ENCODE results near the gene KDSR.
"Not testable (repeated sequence)": the region's sequence is repeated elsewhere in the genome, so short reads cannot be mapped to it uniquely, and the experiment has no call there.

KDSR gene

GRCh38 chr18:63378919-63379638 lies 12.1 kb upstream of the KDSR start:
- no peaks in the 10 kb centered on the region for H3K27me3 Mint-ChIP-seq
- no peak overlapping the region for H3K4me3 Mint-ChIP-seq
- H3K27ac Mint-ChIP-seq, result no peak overlapping the region
- DNase-seq (no peak), ATAC-seq (replicated peaks) (no peak)
- H3K36me3 Mint-ChIP-seq, result peaks cover 13 to 37% of the 10 kb centered on the region in 2 donors
- H3K4me1 Mint-ChIP-seq, result peaks cover 7 to 12% of the 10 kb centered on the region in 2 donors
- H3K9me3 Mint-ChIP-seq, result peaks cover 1 to 19% of the 10 kb centered on the region in 2 donors

DNA sequence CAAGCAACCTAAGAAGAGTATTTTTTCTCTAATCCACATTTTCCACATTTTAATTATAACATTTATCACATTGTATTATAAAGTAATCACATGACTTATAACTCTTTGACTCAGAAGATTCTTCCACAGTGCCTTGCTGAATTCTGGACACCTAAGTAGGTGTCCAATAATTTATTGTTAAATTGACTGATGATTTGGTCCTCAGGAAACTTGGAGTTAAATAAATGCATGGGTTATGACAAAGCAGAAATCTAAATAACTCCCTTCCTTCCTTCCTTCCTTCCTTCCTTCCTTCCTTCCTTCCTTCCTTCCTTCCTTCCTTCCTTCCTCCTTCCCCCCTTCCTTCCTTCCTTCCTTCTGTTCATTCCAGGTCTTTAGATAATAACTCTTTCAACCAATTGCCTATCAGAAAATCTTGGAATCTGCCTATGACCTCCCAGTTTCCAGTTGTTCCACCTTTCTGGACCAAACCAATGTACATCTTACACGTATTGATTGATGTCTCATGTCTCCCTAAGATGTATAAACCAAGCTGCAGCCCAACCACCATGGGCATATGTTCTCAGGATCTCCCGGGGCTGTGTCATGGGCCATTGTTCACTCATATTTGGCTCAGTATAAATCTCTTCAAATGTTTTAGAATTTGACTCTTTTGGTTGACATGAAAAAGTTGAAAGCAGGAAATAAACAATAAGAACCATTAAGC lies 10.4 kb upstream of the KDSR start:
- H3K9me3 Mint-ChIP-seq, result peaks cover 0 to 7% of the 10 kb centered on the region in 2 donors
- no peaks in the 10 kb centered on the region for H3K27me3 Mint-ChIP-seq
- peaks cover 7 to 12% of the 10 kb centered on the region in 2 donors for H3K4me1 Mint-ChIP-seq
- H3K27ac Mint-ChIP-seq, result no peak overlapping the region
- H3K4me3 Mint-ChIP-seq, result no peak overlapping the region
- peaks cover 0 to 22% of the 10 kb centered on the region in 2 donors for H3K36me3 Mint-ChIP-seq
- DNase-seq, result no peak
- no peak for ATAC-seq (replicated peaks)

GRCh38 chr18:63376538-63376937 lies 9.5 kb upstream of the KDSR start:
- no peak for DNase-seq
- Mint-ChIP-seq H3K9me3 (peaks cover 0 to 7% of the 10 kb centered on the region in 2 donors), H3K27me3 (no peaks in the 10 kb centered on the region), H3K27ac (no peak overlapping the region), H3K36me3 (peaks cover 0 to 17% of the 10 kb centered on the region in 2 donors), H3K4me3 (no peak overlapping the region), H3K4me1 (peaks cover 7 to 12% of the 10 kb centered on the region in 2 donors)
- no peak for ATAC-seq (replicated peaks)

GRCh38 chr18:63374540-63374939 lies 7.5 kb upstream of the KDSR start:
- ATAC-seq (replicated peaks) (no peak), DNase-seq (no peak)
- Mint-ChIP-seq H3K27me3 (no peaks in the 10 kb centered on the region), H3K27ac (no peak overlapping the region), H3K9me3 (peaks cover 0 to 7% of the 10 kb centered on the region in 2 donors), H3K4me1 (peaks cover 7 to 12% of the 10 kb centered on the region in 2 donors), H3K4me3 (no peak overlapping the region), H3K36me3 (peaks cover 0 to 6% of the 10 kb centered on the region in 2 donors)

- no peak for ATAC-seq (replicated peaks)
Observed at GRCh38 chr18:63373161-63373560, 6.2 kb upstream of the KDSR start.

DNA sequence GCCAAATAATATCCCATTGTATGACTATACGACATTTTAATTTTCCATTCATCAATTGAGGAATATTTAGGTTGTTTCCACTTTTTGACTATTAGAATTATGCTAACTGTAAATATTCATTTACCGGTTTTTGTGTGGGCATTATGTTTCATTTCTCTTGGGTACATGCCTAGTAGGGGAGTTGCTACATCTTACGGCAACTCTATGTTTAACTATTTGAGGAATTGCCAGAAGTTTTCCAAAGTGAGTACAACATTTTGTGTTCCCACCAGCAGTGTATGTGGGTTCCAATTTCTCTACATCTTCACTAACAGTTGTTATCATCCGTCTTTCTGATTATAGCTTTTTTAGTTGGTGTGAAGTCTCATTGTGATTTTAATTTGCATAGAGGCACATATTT lies 1.6 kb upstream of the KDSR start:
- peak overlapping the region; percentile 93 to 96 for H3K4me3 Mint-ChIP-seq
- no peak for ATAC-seq (replicated peaks)
- no peaks in the 10 kb centered on the region for H3K27me3 Mint-ChIP-seq
- peaks cover 0 to 8% of the 10 kb centered on the region in 2 donors for H3K9me3 Mint-ChIP-seq
- H3K4me1 Mint-ChIP-seq, result peaks cover 10 to 24% of the 10 kb centered on the region in 2 donors
- no peak for DNase-seq
- H3K36me3 Mint-ChIP-seq, result peaks cover 2 to 14% of the 10 kb centered on the region in 2 donors
- peak overlapping the region; percentile 88 for H3K27ac Mint-ChIP-seq

More at GRCh38 chr18:63373161-63373560, 6.2 kb upstream of the KDSR start:
- no peak overlapping the region for H3K4me3 Mint-ChIP-seq
- H3K36me3 Mint-ChIP-seq, result peaks cover 0 to 13% of the 10 kb centered on the region in 2 donors
- peaks cover 0 to 11% of the 10 kb centered on the region in 2 donors for H3K9me3 Mint-ChIP-seq
- peaks cover 5% of the 10 kb centered on the region in 2 donors for H3K4me1 Mint-ChIP-seq
- no peaks in the 10 kb centered on the region for H3K27me3 Mint-ChIP-seq
- H3K27ac Mint-ChIP-seq, result no peak overlapping the region
- DNase-seq, result no peak

DNA sequence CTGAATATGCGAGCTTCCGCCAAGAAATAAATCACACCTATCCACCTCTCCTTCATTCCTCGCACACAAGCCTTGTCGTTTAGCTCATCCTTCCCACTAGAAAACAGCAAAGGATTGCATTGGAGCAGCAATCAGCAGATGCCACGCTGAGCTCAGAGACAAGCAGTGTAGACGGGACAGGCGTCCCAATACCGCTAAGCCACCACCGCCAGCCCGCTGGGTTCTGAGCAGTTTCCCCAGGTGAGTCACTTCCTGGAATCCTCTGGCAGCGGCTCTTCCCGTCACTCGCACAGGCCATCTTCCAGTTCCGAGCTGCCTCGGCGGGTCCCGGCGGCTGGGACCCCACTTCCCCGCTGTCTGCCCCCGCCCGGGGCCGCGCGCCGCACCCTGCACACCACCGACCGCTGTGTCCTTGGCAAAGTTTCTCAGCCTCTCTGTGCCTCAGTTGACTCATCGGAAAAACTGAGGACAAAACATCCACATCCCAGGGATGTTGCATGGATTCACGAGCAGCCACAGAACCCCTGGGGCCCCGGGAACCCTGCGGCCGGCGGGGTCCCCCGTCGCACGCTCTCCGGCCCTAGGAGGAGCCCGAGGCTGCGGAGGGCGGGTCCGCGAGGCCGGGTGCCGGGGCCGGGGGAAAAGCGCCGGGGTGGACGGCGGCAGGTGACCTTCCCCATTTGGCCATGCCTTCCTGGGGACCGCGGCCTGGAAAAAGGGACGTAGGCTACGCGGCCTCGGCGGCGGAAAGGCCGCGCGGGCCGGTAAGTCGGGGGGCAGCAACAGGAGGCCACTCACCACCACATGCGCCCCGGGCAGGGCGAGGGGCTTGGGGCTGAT lies 573 bp downstream of the KDSR start:
- ATAC-seq (replicated peaks), result peak; percentile 40 to 44
- peaks cover 0 to 8% of the 10 kb centered on the region in 2 donors for H3K9me3 Mint-ChIP-seq
- peaks cover 7 to 21% of the 10 kb centered on the region in 2 donors for H3K36me3 Mint-ChIP-seq
- peak overlapping the region; percentile 93 to 96 for H3K4me3 Mint-ChIP-seq
- H3K27me3 Mint-ChIP-seq, result no peaks in the 10 kb centered on the region
- peaks cover 10 to 24% of the 10 kb centered on the region in 2 donors for H3K4me1 Mint-ChIP-seq
- H3K27ac Mint-ChIP-seq, result peak overlapping the region; percentile 89
- peak; percentile 15 for DNase-seq

DNA sequence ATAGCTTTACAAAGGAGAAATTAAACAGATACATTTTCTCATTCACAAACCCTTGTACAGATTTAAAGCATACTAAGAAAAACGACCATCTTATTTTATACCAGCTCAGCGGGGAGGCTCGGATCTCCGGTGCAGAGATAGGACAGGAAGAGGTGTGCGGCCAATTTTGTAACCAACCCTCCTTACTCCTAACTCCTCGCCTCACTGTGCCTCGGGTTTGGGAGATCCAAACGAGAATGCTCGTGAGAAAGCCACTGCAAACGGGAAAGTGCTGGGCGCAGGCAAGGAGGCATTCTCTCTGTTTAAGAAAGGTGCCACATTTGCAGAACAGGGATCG lies 1.2 kb downstream of the KDSR start:
- ATAC-seq (replicated peaks) (no peak), DNase-seq (no peak)
- peaks cover 10 to 24% of the 10 kb centered on the region in 2 donors for H3K4me1 Mint-ChIP-seq
- no peaks in the 10 kb centered on the region for H3K27me3 Mint-ChIP-seq
- peaks cover 0 to 8% of the 10 kb centered on the region in 2 donors for H3K9me3 Mint-ChIP-seq
- H3K4me3 Mint-ChIP-seq, result peak overlapping the region; percentile 93 to 96
- H3K27ac Mint-ChIP-seq, result peak overlapping the region; percentile 89
- H3K36me3 Mint-ChIP-seq, result peaks cover 7 to 21% of the 10 kb centered on the region in 2 donors

DNA sequence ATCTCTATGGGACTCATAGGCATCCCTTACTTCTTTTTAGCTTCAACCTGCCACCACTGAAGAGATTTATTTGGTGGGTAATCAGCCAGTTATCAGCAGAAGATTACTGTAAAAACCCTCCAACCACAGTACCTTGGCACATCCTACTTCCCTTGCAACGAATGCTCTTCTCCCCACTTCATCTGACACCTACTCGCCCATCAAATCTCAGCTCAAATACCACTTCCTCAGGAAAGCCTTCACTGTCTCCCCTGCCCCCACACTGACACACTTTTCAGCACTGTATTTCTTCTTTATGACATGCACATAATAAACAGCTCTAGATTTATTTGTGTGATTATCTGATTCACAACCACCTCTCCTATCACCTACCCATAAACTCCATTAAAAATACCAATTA lies 3.1 kb downstream of the KDSR start:
- peaks cover 0 to 7% of the 10 kb centered on the region in 2 donors for H3K9me3 Mint-ChIP-seq
- H3K27me3 Mint-ChIP-seq, result no peaks in the 10 kb centered on the region
- H3K27ac Mint-ChIP-seq, result no peak overlapping the region
- H3K4me1 Mint-ChIP-seq, result peaks cover 10 to 24% of the 10 kb centered on the region in 2 donors
- no peak for DNase-seq
- no peak for ATAC-seq (replicated peaks)
- no peak overlapping the region for H3K4me3 Mint-ChIP-seq
- peaks cover 7 to 16% of the 10 kb centered on the region in 2 donors for H3K36me3 Mint-ChIP-seq

GRCh38 chr18:63363420-63363819 lies 3.6 kb downstream of the KDSR start:
- H3K27me3 Mint-ChIP-seq; H3K27ac Mint-ChIP-seq; ATAC-seq (replicated peaks); DNase-seq; H3K4me3 Mint-ChIP-seq; H3K9me3 Mint-ChIP-seq: not testable (repeated sequence)
- Mint-ChIP-seq H3K36me3 (peaks cover 7 to 13% of the 10 kb centered on the region in 2 donors), H3K4me1 (peaks cover 10 to 22% of the 10 kb centered on the region in 2 donors)

- Mint-ChIP-seq H3K9me3 (no peaks in the 10 kb centered on the region), H3K4me1 (no peaks in the 10 kb centered on the region), H3K36me3 (peaks cover 14 to 27% of the 10 kb centered on the region in 2 donors), H3K27me3 (no peaks in the 10 kb centered on the region), H3K27ac (no peak overlapping the region), H3K4me3 (no peak overlapping the region)
- DNase-seq, result no peak
- no peak for ATAC-seq (replicated peaks)
Observed at GRCh38 chr18:63356272-63356896, 10.6 kb downstream of the KDSR start.

DNA sequence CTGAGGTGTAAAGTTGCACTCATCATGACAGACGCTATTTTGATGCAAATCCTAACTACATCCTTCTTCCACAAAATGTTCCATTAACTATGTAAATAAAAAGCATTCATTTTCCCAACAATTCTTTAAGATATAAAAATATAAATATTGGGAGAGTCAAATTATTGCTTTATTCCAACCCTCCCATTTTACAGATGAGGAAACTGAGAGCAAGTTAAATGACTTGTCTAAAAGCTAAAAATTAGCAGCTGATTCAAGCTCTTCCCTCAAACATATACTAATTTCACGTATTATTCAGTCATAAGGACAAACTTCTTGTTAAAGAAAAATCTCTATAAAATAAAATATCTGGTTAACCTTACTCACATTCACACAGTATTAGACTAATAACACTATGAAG lies 16.8 kb downstream of the KDSR start:
- DNase-seq, result no peak
- no peaks in the 10 kb centered on the region for H3K9me3 Mint-ChIP-seq
- peaks cover 31 to 46% of the 10 kb centered on the region in 2 donors for H3K36me3 Mint-ChIP-seq
- ATAC-seq (replicated peaks), result no peak
- H3K27ac Mint-ChIP-seq, result no peak overlapping the region
- H3K4me1 Mint-ChIP-seq, result peaks cover 0 to 2% of the 10 kb centered on the region in 2 donors
- no peaks in the 10 kb centered on the region for H3K27me3 Mint-ChIP-seq
- H3K4me3 Mint-ChIP-seq, result no peak overlapping the region

- ATAC-seq (replicated peaks), result peak in 1 of 2 donors; percentile 41
- peaks cover 0 to 4% of the 10 kb centered on the region in 2 donors for H3K4me1 Mint-ChIP-seq
- DNase-seq, result no peak
- peaks cover 39 to 49% of the 10 kb centered on the region in 2 donors for H3K36me3 Mint-ChIP-seq
- H3K27ac Mint-ChIP-seq, result no peak overlapping the region
- no peak overlapping the region for H3K4me3 Mint-ChIP-seq
- H3K27me3 Mint-ChIP-seq, result no peaks in the 10 kb centered on the region
- H3K9me3 Mint-ChIP-seq, result no peaks in the 10 kb centered on the region
Observed at GRCh38 chr18:63348508-63349136, 18.4 kb downstream of the KDSR start.
